NB4 (cell line): ENCODE results near the gene JMJD8.

Experiments
- DNase-seq: peaks from one replicate; pipeline ENCODE4 v3.0.0; 2010; ENCODE audit warnings: low read depth
- H3K4me3 ChIP-seq: one replicate; pipeline ENCODE4 v1.5.1; 2011; ENCODE audit warnings: mild to moderate bottlenecking, low read depth, low read length, moderate library complexity
- CTCF ChIP-seq: IDR thresholded peaks from one replicate; pipeline ENCODE4 v1.5.1; 2012; ENCODE audit warnings: low read depth, low read length
- MAX ChIP-seq: IDR thresholded peaks from 2 replicates; pipeline ENCODE4 v1.6.1; 2011; ENCODE audit warnings: low read depth, low read length
- MYC ChIP-seq: IDR thresholded peaks from 2 replicates; pipeline ENCODE4 v1.6.1; 2011; ENCODE audit warnings: low read depth, low read length
- POLR2A ChIP-seq: IDR thresholded peaks from 2 replicates; pipeline ENCODE4 v1.6.1; 2011; ENCODE audit warnings: mild to moderate bottlenecking; ENCODE audit not compliant: insufficient read length; ENCODE audit errors: extremely low read depth

Gene JMJD8

GRCh38 chr16:667113-667779, 16.9 kb downstream of the JMJD8 start:
- DNase-seq = no peak
- TF ChIP-seq MYC = no peak
- no peak for TF ChIP-seq CTCF
- TF ChIP-seq MAX = no peak
- no peak for TF ChIP-seq POLR2A
- no peak overlapping the region for H3K4me3 ChIP-seq

- no peak overlapping the region for H3K4me3 ChIP-seq
- TF ChIP-seq MYC (no peak), MAX (no peak), POLR2A (no peak), CTCF (no peak)
- DNase-seq = no peak
These were observed 17.6 kb downstream of the JMJD8 start for GRCh38 chr16:666572-666971.

- no peak for TF ChIP-seq MYC
- no peak for TF ChIP-seq MAX
- TF ChIP-seq CTCF = no peak
- TF ChIP-seq POLR2A = no peak
- no peak overlapping the region for H3K4me3 ChIP-seq
- no peak for DNase-seq
These were observed 21.5 kb downstream of the JMJD8 start for GRCh38 chr16:662597-662996.

- DNase-seq = no peak
- TF ChIP-seq MYC (no peak), MAX (no peak), CTCF (no peak), POLR2A (no peak)
- H3K4me3 ChIP-seq = no peak overlapping the region
These were observed 22.0 kb downstream of the JMJD8 start for GRCh38 chr16:662095-662494.

GRCh38 chr16:661184-661821, 22.8 kb downstream of the JMJD8 start:
- no peak for DNase-seq
- TF ChIP-seq MAX = no peak
- no peak for TF ChIP-seq POLR2A
- TF ChIP-seq MYC = no peak
- no peak overlapping the region for H3K4me3 ChIP-seq

GRCh38 chr16:660459-661183, 23.5 kb downstream of the JMJD8 start:
- no peak for DNase-seq
- TF ChIP-seq MYC (no peak), POLR2A (no peak), CTCF (no peak), MAX (no peak)
- H3K4me3 ChIP-seq = no peak overlapping the region
